NCI-H1092 treated with DMSO at 0.1 percent for 48 hours (cell line): Measurements from ENCODE around the gene ABL1.
A peak's percentile ranks its signal among the peaks of the same experiment; 100 is the strongest.

ENCODE experiments used
- DNase-seq: peaks from one replicate; lab custom pipeline; 2025; lab: John Stamatoyannopoulos, UW

Gene ABL1

GRCh38 chr9:130872093-130872492, 37.0 kb downstream of the ABL1 start:
- DNase-seq: no peak

GRCh38 chr9:130872508-130872907, 37.5 kb downstream of the ABL1 start:
- DNase-seq: peak; percentile 46

- DNase-seq: peak; percentile 83
These were observed 38.0 kb downstream of the ABL1 start for GRCh38 chr9:130872912-130873503.

- no peak for DNase-seq
These were observed 38.9 kb downstream of the ABL1 start for GRCh38 chr9:130873966-130874365.

- DNase-seq: no peak
These were observed 39.7 kb downstream of the ABL1 start for GRCh38 chr9:130874783-130875182.

- DNase-seq: no peak
These were observed 42.2 kb downstream of the ABL1 start for GRCh38 chr9:130877300-130877699.

- DNase-seq: no peak
These were observed 43.2 kb downstream of the ABL1 start for GRCh38 chr9:130878295-130878694.

- DNase-seq: no peak
These were observed 44.9 kb downstream of the ABL1 start for GRCh38 chr9:130879863-130880411.

GRCh38 chr9:130880599-130881220, 45.7 kb downstream of the ABL1 start:
- DNase-seq: no peak

GRCh38 chr9:130881516-130881915, 46.5 kb downstream of the ABL1 start:
- DNase-seq: no peak

GRCh38 chr9:130882696-130883225, 47.7 kb downstream of the ABL1 start:
- DNase-seq: no peak

- no peak for DNase-seq
These were observed 48.4 kb downstream of the ABL1 start for GRCh38 chr9:130883479-130883878.

GRCh38 chr9:130884111-130884531, 49.1 kb downstream of the ABL1 start:
- no peak for DNase-seq

GRCh38 chr9:130884542-130885483, 49.8 kb downstream of the ABL1 start:
- no peak for DNase-seq

- DNase-seq: no peak
These were observed 50.7 kb downstream of the ABL1 start for GRCh38 chr9:130885484-130886375.

GRCh38 chr9:130886981-130887380, 51.9 kb downstream of the ABL1 start:
- DNase-seq: no peak

- DNase-seq: no peak
These were observed 52.6 kb downstream of the ABL1 start for GRCh38 chr9:130887494-130888144.

GRCh38 chr9:130888146-130888885, 53.3 kb downstream of the ABL1 start:
- no peak for DNase-seq

- no peak for DNase-seq
These were observed 55.1 kb downstream of the ABL1 start for GRCh38 chr9:130890124-130890523.
